GM13976 (cell line): ENCODE measurements around the gene RAX2.

Source experiments
- DNase-seq: peaks from one replicate; pipeline ENCODE4 v3.0.0; 2012; ENCODE audit warnings: low spot score
- in situ Hi-C: fragments of 300-500 bp; cut with MboI; formaldehyde crosslinking; loops from one replicate; pipeline ENCODE4 v1.12.0; 2022; ENCODE audit warnings: low sequenced_read_pairs, mixed read lengths, inconsistent platforms; ENCODE audit not compliant: unreplicated experiment
- TF ChIP-seq, protein P1 (sequence below): IDR thresholded peaks from 2 replicates; pipeline ENCODE4 v1.5.1; 2012; ENCODE audit warnings: borderline replicate concordance, mild to moderate bottlenecking; ENCODE audit not compliant: insufficient read depth; ENCODE audit errors: extremely low read depth, missing control alignments, control extremely low read depth

The RAX2 gene

GRCh38 chr19:3783660-3784584 is 11.9 kb upstream of the RAX2 start:
- in situ Hi-C loops = no loop called here

DNA sequence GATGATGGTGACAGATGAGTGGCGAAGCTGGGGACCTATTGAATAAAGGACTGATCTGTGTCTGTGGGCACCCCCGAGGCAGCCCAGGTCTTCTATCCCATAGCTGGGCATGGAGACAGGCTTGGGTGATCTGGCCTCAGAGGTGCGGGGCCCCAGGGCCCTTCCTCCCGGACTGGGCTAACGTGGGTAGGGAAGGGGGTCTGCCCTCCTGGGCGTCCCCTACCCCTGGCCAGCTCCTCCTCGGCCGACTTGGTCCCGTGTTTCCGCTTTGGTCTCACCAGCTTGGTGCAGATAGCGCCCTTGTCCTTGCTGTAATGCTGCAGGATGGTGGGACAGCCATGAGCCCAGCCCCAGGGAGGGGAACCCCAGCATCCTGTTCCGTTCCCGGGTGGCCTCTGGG is 10.9 kb upstream of the RAX2 start:
- DNase-seq = no peak
- in situ Hi-C loops = no loop called here
- TF ChIP-seq, protein P1, sequence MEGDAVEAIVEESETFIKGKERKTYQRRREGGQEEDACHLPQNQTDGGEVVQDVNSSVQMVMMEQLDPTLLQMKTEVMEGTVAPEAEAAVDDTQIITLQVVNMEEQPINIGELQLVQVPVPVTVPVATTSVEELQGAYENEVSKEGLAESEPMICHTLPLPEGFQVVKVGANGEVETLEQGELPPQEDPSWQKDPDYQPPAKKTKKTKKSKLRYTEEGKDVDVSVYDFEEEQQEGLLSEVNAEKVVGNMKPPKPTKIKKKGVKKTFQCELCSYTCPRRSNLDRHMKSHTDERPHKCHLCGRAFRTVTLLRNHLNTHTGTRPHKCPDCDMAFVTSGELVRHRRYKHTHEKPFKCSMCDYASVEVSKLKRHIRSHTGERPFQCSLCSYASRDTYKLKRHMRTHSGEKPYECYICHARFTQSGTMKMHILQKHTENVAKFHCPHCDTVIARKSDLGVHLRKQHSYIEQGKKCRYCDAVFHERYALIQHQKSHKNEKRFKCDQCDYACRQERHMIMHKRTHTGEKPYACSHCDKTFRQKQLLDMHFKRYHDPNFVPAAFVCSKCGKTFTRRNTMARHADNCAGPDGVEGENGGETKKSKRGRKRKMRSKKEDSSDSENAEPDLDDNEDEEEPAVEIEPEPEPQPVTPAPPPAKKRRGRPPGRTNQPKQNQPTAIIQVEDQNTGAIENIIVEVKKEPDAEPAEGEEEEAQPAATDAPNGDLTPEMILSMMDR = no peak

More at GRCh38 chr19:3783660-3784584, 11.9 kb upstream of the RAX2 start:
- TF ChIP-seq, protein P1 = peak; percentile 43
- DNase-seq = no peak

DNA sequence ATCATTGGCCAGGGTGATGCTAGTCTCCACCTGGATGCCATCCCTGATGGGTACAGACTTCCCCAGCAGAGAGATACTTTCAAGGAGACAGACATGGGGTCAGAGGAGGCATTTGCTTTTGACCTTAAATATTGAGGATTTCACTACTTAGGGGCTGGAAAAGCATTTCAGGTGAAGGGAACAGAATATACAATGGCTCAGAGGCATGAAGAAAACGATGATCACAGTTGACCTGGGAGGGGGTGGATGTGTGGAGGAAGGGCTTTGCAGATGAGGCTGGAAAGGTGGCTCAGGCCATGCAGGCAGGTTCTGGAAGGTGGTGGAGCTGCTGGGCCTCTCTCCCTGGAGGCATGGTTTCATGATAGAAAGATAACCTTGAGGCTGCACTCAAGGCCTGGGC is 10.3 kb upstream of the RAX2 start:
- in situ Hi-C loops = no loop called here
- no peak for DNase-seq
- TF ChIP-seq, protein P1 = no peak

GRCh38 chr19:3781603-3782002 is 9.6 kb upstream of the RAX2 start:
- TF ChIP-seq, protein P1 = no peak
- no peak for DNase-seq
- in situ Hi-C loops = no loop called here

DNA sequence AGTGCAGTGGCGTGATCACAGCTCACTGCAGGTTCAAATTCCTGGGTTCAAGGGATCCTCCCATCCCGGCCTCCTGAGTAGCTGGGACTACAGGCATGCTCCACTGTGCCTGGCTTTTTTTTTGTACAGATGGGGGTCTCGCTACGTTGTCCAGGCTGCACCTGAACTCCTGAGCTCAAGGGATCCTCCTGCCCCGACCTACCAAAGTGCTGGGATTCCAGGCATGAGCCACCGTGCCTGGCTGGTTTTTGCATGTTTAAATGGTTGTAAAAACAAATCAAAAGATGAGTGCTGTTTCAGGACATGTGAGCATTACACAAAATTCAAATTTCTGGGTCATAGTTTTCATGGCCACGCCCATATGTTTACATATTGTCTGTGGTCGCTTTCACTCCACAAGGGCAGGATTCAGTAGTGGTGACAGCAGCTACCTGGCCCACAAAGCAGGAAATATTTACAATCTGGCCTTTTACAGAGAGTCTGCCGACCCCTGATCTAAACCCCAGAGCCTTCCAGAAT is 8.8 kb upstream of the RAX2 start:
- DNase-seq = no peak
- in situ Hi-C loops = no loop called here
- TF ChIP-seq, protein P1 = no peak

DNA sequence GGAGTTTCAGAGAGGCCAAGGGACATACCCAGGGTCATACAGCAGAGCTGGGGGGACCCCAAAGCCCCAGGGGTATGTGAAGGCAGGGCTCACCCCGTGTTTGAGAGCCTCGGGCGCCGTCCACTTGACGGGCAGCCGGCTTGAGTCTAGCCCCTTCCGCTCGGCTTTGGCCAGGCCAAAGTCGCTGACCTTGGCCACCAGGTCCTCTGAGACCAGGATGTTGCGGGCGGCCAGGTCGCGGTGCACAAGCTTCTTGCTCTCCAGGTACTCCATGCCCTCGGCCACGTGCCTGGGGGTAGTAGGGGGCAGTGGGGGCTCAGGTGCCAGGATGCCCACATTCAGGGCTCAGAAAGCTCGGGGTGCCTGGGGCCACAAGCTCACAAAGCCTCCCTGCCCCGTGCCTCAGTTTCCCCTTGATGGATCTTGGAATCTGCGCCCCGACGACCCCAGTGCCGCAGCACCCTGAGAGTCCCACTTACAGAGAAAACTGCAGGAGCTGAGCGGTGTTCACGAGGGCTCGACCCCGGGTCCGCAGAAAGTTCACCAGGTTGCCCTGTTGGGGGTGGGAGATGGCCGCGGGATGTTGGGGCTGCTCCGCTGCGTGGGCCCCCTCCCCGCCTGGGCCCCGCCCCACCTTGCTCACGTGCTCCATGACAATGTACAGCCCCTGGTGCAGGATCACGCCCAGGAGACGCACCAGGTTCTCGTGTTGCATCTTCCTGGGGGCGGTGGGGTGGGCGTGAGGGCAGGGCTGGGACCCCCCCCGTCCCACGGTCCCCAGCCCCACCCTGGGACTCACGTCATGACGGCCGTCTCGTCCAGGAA is 7.1 kb upstream of the RAX2 start:
- no peak for DNase-seq
- TF ChIP-seq, protein P1 = no peak
- in situ Hi-C loops = no loop called here
